Measurements from ENCODE around the gene FBLN2. TPM values are rescaled to one million over a fixed set of nuclear protein-coding genes. Genes with fewer than 3 reads are reported as not detected.

The FBLN2 gene
- total and polyA plus RNA-seq, 2 of the 4 experiments (the other 2 are of a cell fraction), result 11.8 to 60.8 TPM

DNA sequence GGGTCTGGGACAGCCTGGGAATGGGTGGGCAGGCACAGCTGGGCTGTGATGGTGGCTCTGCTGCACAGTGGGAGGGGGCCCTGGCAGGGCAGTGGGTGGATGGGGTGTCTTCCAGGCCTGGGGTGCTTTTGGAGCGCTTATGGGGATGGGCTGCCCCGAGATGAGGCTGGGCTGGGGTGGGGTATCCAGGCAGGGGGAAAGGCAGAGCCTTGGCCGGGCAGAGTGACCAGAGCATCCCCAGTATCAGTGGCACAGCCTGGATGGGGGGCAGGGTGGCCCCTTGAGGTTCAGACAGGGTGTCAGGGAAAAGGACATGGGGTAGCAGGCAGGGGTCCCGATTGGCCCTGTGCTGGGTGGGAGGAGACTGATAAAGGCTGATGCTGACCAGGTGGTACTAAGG is 42.2 kb upstream of the FBLN2 start:
- POLR2A ChIA-PET (ENCODE audit: unreplicated experiment), result no interaction called here

More for the DNA sequence above, 42.2 kb upstream of the FBLN2 start:
- no peak overlapping the region for H2BK120ac ChIP-seq (ENCODE audit: low read depth, low read length)
- no peak overlapping the region for H4K91ac ChIP-seq (ENCODE audit: insufficient read depth, low read depth, low read length)
- CTCF ChIA-PET, result interaction anchor here (0.6 to 1.4 kb wide), 4 partner anchors 10 to 141 kb away, joined by 3 to 4 read pairs (median 3); no protein-coding TSS in a partner anchor
- no peak overlapping the region for H3K18ac ChIP-seq (ENCODE audit: low read depth, low read length)
- H3K9ac ChIP-seq (ENCODE audit: low read depth, low read length), result no peak overlapping the region
- peaks cover 9% of the 10 kb centered on the region; the same call in 1 of the 2 replicates for H3K9me1 ChIP-seq (ENCODE audit: insufficient read depth, low read length)
- no peak overlapping the region for H2BK5ac ChIP-seq (ENCODE audit: low read depth, low read length, poor library complexity, severe bottlenecking)
- H4K20me1 ChIP-seq (ENCODE audit: insufficient read depth, low read length), result no peaks in the 10 kb centered on the region
- in situ Hi-C loops (cut with MboI; ENCODE audit: low sequenced_read_pairs) (no loop called here), intact Hi-C loops (cut with micrococcal nuclease) (no loop called here), dilution Hi-C loops (cut with HindIII; ENCODE audit: low sequenced_read_pairs, unreplicated experiment) (no loop called here)
- H2AK9ac ChIP-seq (replicated peaks; ENCODE audit: low read depth, low read length, poor library complexity), result no peak overlapping the region
- H3K4me1 ChIP-seq (ENCODE audit: control insufficient read depth, insufficient read depth, low read length), result peaks cover 10% of the 10 kb centered on the region
- no peak overlapping the region for H2AFZ ChIP-seq (replicated peaks; ENCODE audit: low read length, poor library complexity)
- H4K5ac ChIP-seq (ENCODE audit: low read depth, low read length), result no peak overlapping the region
- H2AK5ac ChIP-seq (ENCODE audit: low read depth, low read length), result no peak overlapping the region
- no peak overlapping the region for H2BK20ac ChIP-seq (ENCODE audit: low read depth, low read length)
- no peaks in the 10 kb centered on the region for H3K79me1 ChIP-seq (ENCODE audit: low read depth in 1 of 2, low read length in 2 of 2)
- H3K36me3 ChIP-seq (ENCODE audit: control insufficient read depth, insufficient read depth, low read length), result no peaks in the 10 kb centered on the region
- no peak overlapping the region for H3K4me2 ChIP-seq (ENCODE audit: low read depth, low read length)
- BruUV-seq (replicated peaks), result no TSS peak
- TF ChIP-seq CEBPB (IDR thresholded peaks at IDR 0.05; ENCODE audit: low read depth, low read length), result no peak
- TF ChIP-seq, protein P1, sequence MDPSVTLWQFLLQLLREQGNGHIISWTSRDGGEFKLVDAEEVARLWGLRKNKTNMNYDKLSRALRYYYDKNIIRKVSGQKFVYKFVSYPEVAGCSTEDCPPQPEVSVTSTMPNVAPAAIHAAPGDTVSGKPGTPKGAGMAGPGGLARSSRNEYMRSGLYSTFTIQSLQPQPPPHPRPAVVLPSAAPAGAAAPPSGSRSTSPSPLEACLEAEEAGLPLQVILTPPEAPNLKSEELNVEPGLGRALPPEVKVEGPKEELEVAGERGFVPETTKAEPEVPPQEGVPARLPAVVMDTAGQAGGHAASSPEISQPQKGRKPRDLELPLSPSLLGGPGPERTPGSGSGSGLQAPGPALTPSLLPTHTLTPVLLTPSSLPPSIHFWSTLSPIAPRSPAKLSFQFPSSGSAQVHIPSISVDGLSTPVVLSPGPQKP (IDR thresholded peaks at IDR 0.05; ENCODE audit: borderline replicate concordance, low read depth, low read length), result no peak
- no peaks in the 10 kb centered on the region for H3K9me3 ChIP-seq (ENCODE audit: control insufficient read depth, insufficient read depth, low read length)
- no peak overlapping the region for H3K56ac ChIP-seq (ENCODE audit: extremely low read depth, insufficient read depth, low read length)
- H2BK15ac ChIP-seq (ENCODE audit: low read depth, low read length), result no peak overlapping the region
- H4K8ac ChIP-seq (ENCODE audit: low read depth in 2 of 2, low read length in 2 of 2), result no peak overlapping the region
- no peak overlapping the region for H3K27ac ChIP-seq (ENCODE audit: insufficient read depth, low read length)
- no peak overlapping the region for H3K4me3 ChIP-seq (ENCODE audit: insufficient read depth, low read depth, low read length)
- H3K27me3 ChIP-seq (ENCODE audit: control insufficient read depth, insufficient read depth, low read length), result no peaks in the 10 kb centered on the region
- DNase-seq (no peak), ATAC-seq (ENCODE audit: low read depth) (no peak)
- no peak overlapping the region for H3K14ac ChIP-seq (replicated peaks; ENCODE audit: low read depth, low read length)
- WGBS, 2 experiments (ENCODE audit: extremely low coverage in 2 of 2, insufficient read length in 1 of 2), result 44% methylated on average over 3 of the region's 4 CpGs; no CpG with 5 or more reads in 1 of the 2 experiments
- H3K4ac ChIP-seq (ENCODE audit: low read depth, low read length), result no peak overlapping the region
- no peak overlapping the region for H3K23ac ChIP-seq (ENCODE audit: low read depth, low read length)

Measured in IMR-90 (cell line).